HG02798 (cell line): ENCODE data around the gene CYP11A1.

Source experiments
- ATAC-seq: cut with Tn5 transposase; IDR thresholded peaks from one replicate; pipeline ENCODE4 v1.9.1; 2021; ENCODE audit warnings: mild to moderate bottlenecking; ENCODE audit not compliant: unreplicated experiment, poor library complexity

The CYP11A1 gene

DNA sequence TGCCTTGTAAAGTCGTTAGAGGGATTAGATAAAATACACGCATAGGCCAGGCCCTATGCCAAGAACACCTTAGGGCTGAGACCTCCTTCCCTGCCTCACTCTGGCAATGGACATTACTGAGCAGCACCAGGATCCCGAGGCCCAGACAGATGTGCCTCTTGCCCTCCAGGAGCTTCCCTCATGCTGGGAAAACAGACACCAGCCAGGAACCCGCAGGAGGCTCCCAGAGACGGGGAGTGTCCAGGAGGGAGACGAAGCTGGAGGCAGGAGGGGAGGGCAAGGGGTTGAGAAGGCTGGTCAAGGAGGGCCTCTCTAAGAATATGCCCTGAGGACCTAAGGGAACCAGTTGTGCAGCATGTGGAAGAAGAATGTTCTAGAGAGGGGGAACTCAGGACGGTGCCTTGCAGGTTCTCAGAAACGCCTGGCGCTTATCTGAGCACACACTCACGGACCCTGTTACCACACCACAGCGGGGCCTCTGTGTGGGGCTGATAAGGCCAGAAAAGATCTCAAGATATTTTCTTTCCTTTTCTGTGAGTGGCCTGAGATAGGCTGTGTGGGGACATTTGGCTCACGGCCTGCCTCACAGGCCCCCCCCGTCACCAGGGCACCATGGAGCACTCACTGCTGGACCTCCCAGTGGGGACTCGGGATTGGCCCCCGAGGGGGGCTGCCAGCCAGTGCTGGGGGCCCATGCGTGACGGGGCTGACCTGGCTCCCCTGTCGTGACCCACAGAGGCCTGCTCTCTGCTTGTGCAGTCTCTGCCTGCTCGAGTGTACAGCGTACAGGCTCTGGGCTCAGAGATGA lies 22.0 kb upstream of the CYP11A1 start:
- no peak for ATAC-seq

DNA sequence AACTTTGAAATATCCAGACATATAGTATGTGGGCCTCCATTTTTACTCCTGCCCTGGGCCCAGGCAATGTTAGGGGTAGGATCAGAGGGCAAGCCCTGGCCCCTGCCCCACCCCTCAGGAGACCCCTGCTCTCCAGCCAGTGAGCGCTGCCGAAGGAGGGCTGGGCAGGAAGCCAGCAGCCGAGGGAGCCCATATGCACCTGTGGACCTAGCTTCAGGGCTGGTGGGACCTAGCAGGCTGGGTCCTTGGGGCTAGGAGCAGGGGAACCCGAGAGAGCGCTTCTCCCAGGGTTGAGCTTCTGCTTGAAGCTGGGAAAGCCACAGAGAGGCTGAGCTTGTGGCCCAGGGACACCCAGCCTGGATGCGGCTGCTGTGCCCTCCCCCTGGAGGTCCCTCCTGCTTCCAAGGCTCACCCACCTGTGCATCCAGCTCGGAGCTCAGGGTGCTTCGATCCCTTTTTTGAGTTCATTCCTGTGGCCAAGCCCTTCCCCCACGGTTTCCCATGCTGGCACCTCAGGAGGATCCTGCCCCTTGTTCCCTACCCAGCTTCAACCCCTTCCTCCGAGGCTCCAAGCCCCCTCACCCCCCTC lies 21.0 kb upstream of the CYP11A1 start:
- no peak for ATAC-seq

DNA sequence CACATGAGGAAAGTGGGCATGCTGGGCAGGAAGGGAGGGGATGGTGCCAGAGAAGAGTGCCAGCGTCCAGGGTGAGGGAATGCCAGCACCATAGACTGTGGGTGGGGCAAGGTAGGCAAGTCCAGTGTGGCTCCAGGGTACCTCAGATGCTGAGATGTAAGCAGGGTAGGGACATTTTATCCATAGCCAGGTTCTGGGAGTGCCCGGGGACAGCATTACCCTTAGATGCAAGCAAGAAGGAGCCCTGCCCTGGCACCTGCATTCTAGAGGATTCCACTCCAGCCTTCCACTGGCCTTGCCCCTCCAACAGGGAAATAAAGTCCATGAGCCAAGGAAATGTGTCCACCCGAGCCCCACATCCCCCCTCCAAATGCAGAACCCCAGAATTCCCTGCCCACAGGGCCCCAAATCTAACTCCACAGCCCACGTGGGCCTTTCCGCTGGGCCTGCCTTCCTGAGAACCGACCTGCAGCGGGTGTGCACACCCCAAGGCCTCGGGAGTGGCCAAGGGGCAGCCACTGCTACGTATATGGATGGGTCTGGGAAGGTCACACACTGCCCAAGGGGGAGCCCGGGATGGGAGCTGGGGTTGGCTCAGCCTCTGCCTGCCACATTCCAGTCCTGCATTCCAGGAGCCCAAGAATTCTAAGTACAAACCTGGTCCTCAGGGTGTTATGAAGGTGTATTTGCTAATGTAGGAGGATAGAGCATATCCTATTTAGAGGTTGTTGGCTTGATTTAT lies 20.3 kb upstream of the CYP11A1 start:
- no peak for ATAC-seq

- ATAC-seq: no peak
Measured at GRCh38 chr15:74387141-74387541, 19.7 kb upstream of the CYP11A1 start.

DNA sequence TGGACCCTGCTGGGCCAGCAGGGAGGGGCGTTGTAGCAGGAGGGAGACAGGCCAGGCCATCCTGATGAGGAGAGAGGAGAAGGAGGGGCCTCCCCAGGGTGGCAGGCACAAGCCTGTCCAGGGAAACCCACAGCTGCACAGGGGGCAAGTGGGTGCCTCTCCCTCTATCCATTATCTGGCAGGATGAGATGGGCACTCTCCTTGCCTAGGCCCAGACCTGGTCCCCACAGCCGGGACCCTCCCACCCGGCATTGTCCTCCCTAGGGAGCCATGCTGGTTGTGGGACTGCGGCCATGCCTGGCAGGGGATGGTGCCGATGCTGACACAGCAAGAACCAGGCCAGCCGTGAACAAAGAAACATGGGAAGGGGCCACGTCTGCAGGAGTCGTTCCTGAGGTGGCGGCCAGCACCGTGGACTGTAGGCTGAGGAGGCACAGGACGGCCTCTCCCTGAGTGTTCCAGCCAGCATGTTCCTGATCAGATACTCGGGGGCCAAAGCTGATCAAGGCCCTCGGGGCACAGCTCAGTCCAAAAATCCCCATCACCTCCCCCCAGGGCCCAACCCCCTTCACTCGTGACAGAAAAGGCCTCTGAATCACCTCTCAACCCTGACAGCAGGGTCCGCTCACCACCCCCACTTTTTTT lies 19.2 kb upstream of the CYP11A1 start:
- ATAC-seq: no peak

DNA sequence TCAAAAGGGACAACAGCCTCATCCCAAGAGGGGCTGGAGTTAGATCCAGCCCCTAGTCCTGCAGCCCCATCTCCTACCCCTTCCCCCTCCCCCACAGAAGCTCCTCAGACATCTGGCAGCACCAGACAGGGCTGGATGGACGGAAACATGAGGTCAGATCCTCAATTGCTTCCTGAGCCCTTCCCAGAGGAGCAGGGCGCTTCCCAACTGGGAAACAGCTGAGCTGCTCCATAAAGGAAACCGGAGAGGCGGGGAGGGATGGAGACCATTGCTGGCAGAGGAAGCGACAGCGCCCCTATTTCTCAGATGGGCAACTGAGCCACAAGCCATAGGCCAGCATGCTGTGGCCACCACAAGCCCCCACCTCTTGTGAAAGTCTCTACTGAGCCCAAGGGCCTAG lies 18.3 kb upstream of the CYP11A1 start:
- ATAC-seq: no peak

GRCh38 chr15:74384881-74385643 lies 17.6 kb upstream of the CYP11A1 start:
- ATAC-seq: peak; percentile 61

DNA sequence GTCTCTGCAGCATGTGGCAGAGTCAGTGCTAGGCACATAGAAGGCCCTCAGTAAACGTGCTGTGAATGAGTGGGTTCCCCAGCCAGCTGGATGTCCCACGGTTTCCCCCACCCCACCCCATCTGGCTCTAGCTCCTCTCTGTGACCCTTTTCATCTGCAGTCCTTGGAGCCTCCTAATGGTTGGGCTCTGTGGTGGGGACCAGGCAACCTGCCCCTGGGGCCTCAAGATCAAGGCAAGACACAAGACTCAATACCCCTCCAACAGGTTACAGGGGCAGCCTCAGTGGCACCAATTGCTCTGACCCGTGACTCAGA lies 17.1 kb upstream of the CYP11A1 start:
- ATAC-seq: no peak

- peak; percentile 47 for ATAC-seq
Measured at GRCh38 chr15:74383695-74384565, 16.5 kb upstream of the CYP11A1 start.

GRCh38 chr15:74383286-74383685 lies 15.8 kb upstream of the CYP11A1 start:
- ATAC-seq: no peak

DNA sequence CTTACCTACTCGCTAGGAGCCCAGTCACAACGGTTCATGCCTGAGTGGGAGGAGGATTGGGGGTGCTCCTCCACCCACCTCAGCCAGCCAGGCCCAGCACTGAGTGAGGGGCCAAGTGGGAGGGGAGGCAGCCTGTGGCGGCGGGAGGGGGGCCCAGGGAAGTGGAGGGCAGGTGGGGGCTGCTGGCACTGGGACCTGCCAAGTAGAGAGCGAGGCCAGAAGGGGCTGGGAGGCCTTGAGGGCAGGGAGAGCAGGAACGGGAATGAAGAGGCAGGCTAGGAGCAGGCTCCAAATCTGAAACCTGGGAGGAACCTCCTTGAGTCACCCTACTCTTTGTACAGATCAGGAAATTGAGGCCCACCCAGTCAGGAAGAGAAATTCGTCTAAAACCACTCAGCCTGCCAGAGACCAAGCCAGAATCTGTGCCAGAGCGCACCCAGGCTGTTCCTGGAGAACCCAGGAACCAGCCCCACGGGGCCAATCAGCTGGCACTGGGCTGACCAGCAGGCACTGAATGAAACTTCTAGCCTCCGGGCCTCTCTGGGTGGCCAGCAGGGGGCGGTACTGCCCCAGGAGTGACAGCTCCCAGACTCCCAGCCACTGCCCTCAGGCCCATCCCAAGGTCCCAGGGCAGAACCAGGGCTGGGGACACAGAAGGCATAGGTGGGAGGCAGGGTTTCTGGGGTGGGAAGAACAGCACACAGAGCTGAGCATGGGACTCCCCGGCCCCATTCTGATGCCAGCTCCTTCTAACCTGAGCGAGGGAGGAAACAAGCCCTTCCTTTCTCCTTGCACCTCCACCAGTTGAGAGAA lies 14.8 kb upstream of the CYP11A1 start:
- ATAC-seq: peak; percentile 38

- no peak for ATAC-seq
Measured at GRCh38 chr15:74381481-74381880, 14.0 kb upstream of the CYP11A1 start.

DNA sequence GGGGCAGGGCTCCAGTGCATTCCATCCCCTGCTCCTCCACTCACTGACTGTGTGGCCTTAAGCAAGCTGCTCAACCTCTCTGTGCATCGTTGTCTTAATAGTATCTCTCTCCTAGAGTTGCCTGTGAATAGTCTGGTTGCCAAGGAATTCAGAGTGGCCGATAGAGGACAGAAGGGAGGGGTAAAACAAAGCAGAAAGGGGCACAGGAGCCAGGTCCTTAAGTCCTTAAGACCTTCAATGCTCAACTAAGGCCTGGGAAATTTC lies 13.7 kb upstream of the CYP11A1 start:
- no peak for ATAC-seq

DNA sequence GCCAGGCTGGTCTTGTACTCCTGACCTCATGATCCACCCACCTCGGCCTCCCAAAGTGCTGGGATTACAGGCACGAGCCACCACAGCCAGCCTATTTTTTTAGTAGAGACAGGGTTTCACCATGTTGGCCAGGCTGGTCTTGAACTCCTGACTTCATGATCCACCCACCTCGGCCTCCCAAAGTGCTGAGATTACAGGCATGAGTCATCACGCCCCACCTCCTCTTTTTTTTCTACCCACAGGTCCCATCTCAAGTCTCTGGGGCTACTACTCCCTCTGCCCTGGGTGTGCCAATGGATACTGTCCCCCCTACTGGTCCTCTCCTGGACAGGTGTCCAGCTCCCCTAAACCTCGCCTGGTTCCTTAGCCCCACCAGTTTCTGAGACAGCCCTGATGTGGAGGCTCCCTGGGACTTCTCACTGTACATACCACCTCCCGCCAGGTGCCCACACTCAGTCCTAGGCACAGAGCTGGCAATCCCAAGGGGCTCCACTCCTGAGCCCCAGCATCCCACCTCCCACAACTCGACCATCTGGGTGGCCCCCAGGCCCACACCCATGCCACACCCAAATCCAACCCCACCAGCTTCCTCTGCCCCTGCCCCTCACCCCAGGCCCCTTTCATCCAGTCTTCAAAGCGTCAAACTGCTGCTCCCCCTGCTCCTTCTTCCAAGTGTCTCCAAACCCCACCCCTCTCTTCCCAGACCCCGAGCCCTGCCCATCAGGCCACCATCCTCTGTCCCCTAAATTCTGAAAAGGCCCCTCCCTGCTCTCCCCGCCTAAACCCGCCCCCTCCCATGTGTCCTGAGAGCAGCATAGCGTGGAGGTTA lies 13.1 kb upstream of the CYP11A1 start:
- no peak for ATAC-seq

DNA sequence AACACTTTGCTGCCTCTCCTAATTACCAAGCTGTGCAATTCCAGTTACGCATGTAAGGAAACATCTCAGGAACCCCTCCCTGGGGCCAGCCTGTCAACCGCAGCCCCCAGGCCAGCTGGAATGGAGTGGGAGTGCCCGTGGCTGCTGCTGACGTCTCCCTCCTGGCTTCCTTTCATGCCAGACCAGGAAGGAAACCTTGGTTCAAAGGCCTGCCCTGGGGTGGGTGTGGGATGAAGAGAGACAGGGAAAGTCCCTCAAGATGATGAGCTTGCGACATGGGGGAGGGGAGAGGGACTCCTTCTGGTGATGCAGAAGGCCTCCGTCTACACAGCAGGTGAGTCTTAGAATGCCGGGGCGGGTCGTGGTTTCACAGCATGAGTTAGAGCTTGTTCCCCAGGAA lies 11.4 kb upstream of the CYP11A1 start:
- no peak for ATAC-seq

- ATAC-seq: no peak
Measured at GRCh38 chr15:74377831-74378766, 10.7 kb upstream of the CYP11A1 start.
